Keratinocyte (primary cell): Measurements from ENCODE around the gene ZNF816.

ENCODE experiments used
- CTCF ChIP-seq, 3 experiments: IDR thresholded peaks in 1 of 3; conservative IDR thresholded peaks in 1 of 3; optimal IDR thresholded peaks in 1 of 3; 2 replicates in 2 of 3; 3 replicates in 1 of 3; pipeline versions ENCODE3 to v1.5.1; 2011; ENCODE audit warnings: low read length in 3 of 3, mild to moderate bottlenecking in 3 of 3, moderate library complexity in 2 of 3, control low read depth in 1 of 3, inconsistent platforms in 1 of 3; ENCODE audit not compliant: insufficient read depth in 2 of 3; ENCODE audit errors: extremely low read depth in 1 of 3
- EZH2 ChIP-seq: IDR thresholded peaks from one replicate; pipeline ENCODE4 v1.6.1; 2012; ENCODE audit warnings: inconsistent platforms, mild to moderate bottlenecking, low read length, moderate library complexity

GRCh38 chr19:52962394-52963246 lies at the start of gene ZNF816:
- TF ChIP-seq CTCF (optimal IDR thresholded peaks at IDR 0.05 in 1 of 3, IDR thresholded peaks at IDR 0.05 in 1 of 3, conservative IDR thresholded peaks at IDR 0.05 in 1 of 3; ENCODE audit: extremely low read depth in 1 of 3, insufficient read depth in 2 of 3, low read length in 3 of 3) (no peak), EZH2 (no peak)
